Activated CD4-positive, alpha-beta memory T cell treated with anti-CD3 and anti-CD28 coated beads for 36 hours (primary cell): ENCODE data around the gene TCEA3. TPM values are rescaled to one million over a fixed set of nuclear protein-coding genes. Genes with fewer than 3 reads are reported as not detected.

Experiments used
- CTCF ChIA-PET: fragments of 350-600 bp; sonication (Branson Sonifier 250); formaldehyde crosslinking; loops from one replicate; lab custom pipeline; 2021; ENCODE audit warnings: antibody characterized with exemption, inconsistent platforms; lab: Charles Lee
- POLR2A ChIA-PET: fragments of 350-600 bp; sonication (Branson Sonifier 250); formaldehyde crosslinking; loops from one replicate; lab custom pipeline; 2021; ENCODE audit warnings: antibody characterized with exemption; lab: Charles Lee
- DNase-seq: peaks from one replicate; pipeline ENCODE4 v3.0.0-alpha.2; 2020
- H3K27ac Mint-ChIP-seq: one replicate; pipeline ENCODE4 v1.8.0; 2021; ENCODE audit warnings: mixed read lengths
- H3K27me3 Mint-ChIP-seq: one replicate; pipeline ENCODE4 v1.8.0; 2021; ENCODE audit warnings: mixed read lengths
- H3K36me3 Mint-ChIP-seq: one replicate; pipeline ENCODE4 v1.8.0; 2021; ENCODE audit warnings: mixed read lengths
- H3K4me1 Mint-ChIP-seq: one replicate; pipeline ENCODE4 v1.8.0; 2021; ENCODE audit warnings: low read depth, mixed read lengths
- H3K4me3 Mint-ChIP-seq: one replicate; pipeline ENCODE4 v1.8.0; 2021; ENCODE audit warnings: mild to moderate bottlenecking, mixed read lengths
- H3K9me3 Mint-ChIP-seq: one replicate; pipeline ENCODE4 v1.8.0; 2021; ENCODE audit warnings: mixed read lengths
- intact Hi-C: fragments of 100-400 bp; cut with micrococcal nuclease; formaldehyde crosslinking; loops from one replicate; pipeline ENCODE4 v1.15.1; 2023
- total RNA-seq, 2 experiments: library from RNA; stranded (reverse); gene quantifications; one replicate each; pipeline ENCODE4 v1.2.3, GENCODE V29; 2021

TCEA3 gene
- total RNA-seq, 2 experiments from 2014 or later: 4.4 to 4.5 TPM

GRCh38 chr1:23426828-23427227, 2.3 kb upstream of the TCEA3 start:
- Mint-ChIP-seq H3K36me3 (no peaks in the 10 kb centered on the region), H3K9me3 (no peaks in the 10 kb centered on the region)
- CTCF ChIA-PET: no interaction called here

GRCh38 chr1:23425193-23425494, 596 bp upstream of the TCEA3 start:
- DNase-seq: no peak
- H3K27me3 Mint-ChIP-seq: peaks cover 5% of the 10 kb centered on the region
- no peaks in the 10 kb centered on the region for H3K9me3 Mint-ChIP-seq
- peaks cover 24% of the 10 kb centered on the region for H3K4me1 Mint-ChIP-seq
- no peak overlapping the region for H3K27ac Mint-ChIP-seq
- no peaks in the 10 kb centered on the region for H3K36me3 Mint-ChIP-seq
- POLR2A ChIA-PET: interaction anchor here (0.9 kb wide), 1 partner anchor 81 kb away, joined by 3 read pairs; the partner anchor contains the start of gene HNRNPR
- intact Hi-C loops: no loop called here
- CTCF ChIA-PET: interaction anchor here (1.2 kb wide), 1 partner anchor 72 kb away, joined by 3 read pairs; no protein-coding TSS in a partner anchor
- H3K4me3 Mint-ChIP-seq: peak overlapping the region; percentile 49

More at GRCh38 chr1:23426828-23427227, 2.3 kb upstream of the TCEA3 start:
- H3K27ac Mint-ChIP-seq: no peak overlapping the region
- peaks cover 24% of the 10 kb centered on the region for H3K4me1 Mint-ChIP-seq
- H3K27me3 Mint-ChIP-seq: peaks cover 5% of the 10 kb centered on the region
- intact Hi-C loops: no loop called here
- POLR2A ChIA-PET: interaction anchor here (0.6 kb wide), 1 partner anchor 9 kb away, joined by 3 read pairs; no protein-coding TSS in a partner anchor
- no peak overlapping the region for H3K4me3 Mint-ChIP-seq
- DNase-seq: no peak

DNA sequence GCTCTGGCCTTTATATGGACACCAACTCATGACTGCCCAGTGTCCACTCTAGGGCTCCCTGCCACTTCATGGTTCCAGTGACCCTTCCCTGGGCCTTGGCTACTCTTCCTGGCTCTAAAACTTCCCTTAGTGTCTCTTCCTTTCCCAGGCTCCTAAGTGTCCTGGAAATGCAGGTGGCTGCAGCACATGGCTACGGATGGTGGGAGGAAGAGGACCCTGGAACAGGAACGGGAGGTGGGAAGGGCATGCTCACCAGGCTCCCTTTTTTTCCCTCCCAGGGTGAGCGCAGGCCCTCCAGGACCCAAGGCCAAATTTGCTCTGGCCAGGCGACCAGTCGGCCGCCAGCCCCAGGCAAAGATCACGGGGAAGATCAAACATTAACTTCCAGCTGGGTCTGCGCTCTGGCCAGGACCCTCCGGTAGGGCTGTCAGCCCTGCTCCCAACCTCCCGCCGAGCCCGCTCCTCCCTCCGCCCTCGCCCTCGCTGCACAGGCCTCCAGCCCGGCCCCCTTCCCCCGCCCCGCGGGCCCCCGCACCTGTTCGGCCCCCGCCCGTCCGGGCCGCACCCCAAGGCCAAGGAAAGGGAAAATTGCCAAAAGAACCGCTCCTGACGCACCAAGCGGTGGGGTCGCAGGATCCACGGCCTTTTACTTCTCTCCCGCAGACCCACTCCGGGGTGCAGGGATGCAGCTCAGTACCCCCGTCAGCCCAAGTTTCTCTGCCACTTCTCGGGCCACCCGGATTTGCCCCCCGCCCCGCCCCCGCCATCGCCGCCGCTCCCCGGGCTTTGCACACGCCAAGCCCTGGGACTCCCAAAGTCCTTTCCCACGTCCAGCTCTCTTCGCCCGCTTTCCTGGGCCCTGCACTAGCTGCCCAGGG, 894 bp downstream of the TCEA3 start:
- intact Hi-C loops: loop anchor here (5.0 kb wide), 1 partner anchor 109 kb away; the partner anchor contains the start of gene E2F2

DNA sequence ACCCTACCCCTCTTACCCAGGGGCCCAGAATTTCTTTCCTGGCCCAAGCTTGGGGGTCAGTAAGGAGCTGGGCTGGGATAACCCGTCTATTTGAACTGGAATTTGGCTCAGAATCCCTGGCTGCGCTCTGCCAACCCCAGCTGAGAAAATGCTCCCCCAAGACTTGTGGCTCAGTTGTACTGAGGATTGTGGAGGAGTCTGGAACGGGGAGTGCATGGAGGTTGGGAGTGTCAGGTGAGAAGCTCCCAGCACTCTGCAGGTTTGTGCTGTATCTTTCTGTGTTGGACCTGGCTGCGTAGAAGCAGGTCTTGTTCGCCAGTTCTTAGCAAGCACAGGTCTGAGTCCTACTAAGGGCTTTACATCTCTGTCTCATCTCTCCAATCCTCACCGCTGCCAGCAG, 1.6 kb downstream of the TCEA3 start:
- ChIA-PET CTCF (interaction anchor here (1.5 to 2.2 kb wide), 3 partner anchors 19 to 132 kb away, joined by 3 to 13 read pairs (median 6); no protein-coding TSS in a partner anchor), POLR2A (no interaction called here)
- no peak overlapping the region for H3K27ac Mint-ChIP-seq
- H3K27me3 Mint-ChIP-seq: peaks cover 5% of the 10 kb centered on the region
- intact Hi-C loops: loop anchor here (5.0 kb wide), 1 partner anchor 109 kb away; the partner anchor contains the start of gene E2F2
- H3K36me3 Mint-ChIP-seq: no peaks in the 10 kb centered on the region
- DNase-seq: no peak
- H3K4me1 Mint-ChIP-seq: peaks cover 24% of the 10 kb centered on the region
- H3K4me3 Mint-ChIP-seq: peak overlapping the region; percentile 61
- no peaks in the 10 kb centered on the region for H3K9me3 Mint-ChIP-seq

More for the DNA sequence above, 894 bp downstream of the TCEA3 start:
- POLR2A ChIA-PET: no interaction called here
- Mint-ChIP-seq H3K4me3 (peak overlapping the region; percentile 72), H3K27ac (no peak overlapping the region), H3K36me3 (no peaks in the 10 kb centered on the region), H3K9me3 (no peaks in the 10 kb centered on the region), H3K4me1 (peaks cover 24% of the 10 kb centered on the region), H3K27me3 (peaks cover 5% of the 10 kb centered on the region)
- DNase-seq: peak; percentile 17
- CTCF ChIA-PET: interaction anchor here (2.2 kb wide), 1 partner anchor 20 kb away, joined by 13 read pairs; no protein-coding TSS in a partner anchor

DNA sequence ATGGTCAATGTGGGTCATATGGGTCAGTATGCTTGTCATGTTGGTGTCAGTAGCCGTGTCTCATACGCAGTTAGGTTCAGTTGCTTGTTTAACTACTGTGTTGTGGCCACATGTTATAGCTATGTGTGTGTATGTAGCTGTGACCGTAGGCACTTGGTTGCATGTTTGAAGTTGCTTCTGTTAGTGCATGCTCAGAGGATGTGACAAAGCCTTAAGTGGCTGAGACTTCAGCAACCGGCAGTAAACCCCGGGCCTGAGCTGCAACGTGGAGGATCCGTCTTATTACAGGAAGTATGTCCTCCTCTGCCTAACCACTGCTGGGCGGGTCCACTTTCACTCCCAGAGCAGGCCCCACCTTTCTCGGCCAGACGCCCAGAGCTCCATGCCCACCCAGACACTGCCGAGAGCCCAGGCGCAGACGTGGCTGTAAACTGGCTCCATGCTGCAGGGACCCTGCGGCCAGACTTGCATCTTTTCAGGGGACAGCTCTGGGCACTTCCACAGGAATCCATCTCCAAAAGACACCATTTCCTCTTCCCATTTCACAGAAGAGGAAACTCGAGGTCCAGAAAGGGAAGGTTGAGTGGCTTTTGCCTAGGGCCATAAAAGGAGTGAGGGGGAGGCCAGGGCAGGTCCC, 2.2 kb downstream of the TCEA3 start:
- Mint-ChIP-seq H3K4me1 (peaks cover 24% of the 10 kb centered on the region), H3K4me3 (no peak overlapping the region), H3K9me3 (no peaks in the 10 kb centered on the region), H3K27me3 (peaks cover 5% of the 10 kb centered on the region), H3K36me3 (no peaks in the 10 kb centered on the region), H3K27ac (peak overlapping the region; percentile 36)
- intact Hi-C loops: loop anchor here (5.0 kb wide), 1 partner anchor 110 kb away; the partner anchor contains the start of gene E2F2
- POLR2A ChIA-PET: interaction anchor here (1.0 kb wide), 1 partner anchor 83 kb away, joined by 4 read pairs; no protein-coding TSS in a partner anchor
- CTCF ChIA-PET: interaction anchor here (1.3 to 2.2 kb wide), 4 partner anchors 18 to 132 kb away, joined by 3 to 13 read pairs (median 7); no protein-coding TSS in a partner anchor
- DNase-seq: peak; percentile 69

- ChIA-PET CTCF (interaction anchor here (1.3 to 2.2 kb wide), 4 partner anchors 18 to 133 kb away, joined by 3 to 13 read pairs (median 7); no protein-coding TSS in a partner anchor), POLR2A (interaction anchor here (1.0 kb wide), 1 partner anchor 84 kb away, joined by 4 read pairs; no protein-coding TSS in a partner anchor)
- H3K27me3 Mint-ChIP-seq: peaks cover 5% of the 10 kb centered on the region
- DNase-seq: no peak
- no peaks in the 10 kb centered on the region for H3K9me3 Mint-ChIP-seq
- peak overlapping the region; percentile 36 for H3K27ac Mint-ChIP-seq
- peaks cover 24% of the 10 kb centered on the region for H3K4me1 Mint-ChIP-seq
- H3K36me3 Mint-ChIP-seq: no peaks in the 10 kb centered on the region
- intact Hi-C loops: loop anchor here (5.0 kb wide), 1 partner anchor 111 kb away; the partner anchor contains the start of gene E2F2
- H3K4me3 Mint-ChIP-seq: no peak overlapping the region
Measured at GRCh38 chr1:23421753-23422240, 2.8 kb downstream of the TCEA3 start.

- ChIA-PET POLR2A (interaction anchor here (1.0 kb wide), 1 partner anchor 84 kb away, joined by 4 read pairs; no protein-coding TSS in a partner anchor), CTCF (interaction anchor here (0.6 to 2.2 kb wide), 4 partner anchors 17 to 133 kb away, joined by 3 to 13 read pairs (median 6); no protein-coding TSS in a partner anchor)
- intact Hi-C loops: loop anchor here (5.0 kb wide), 1 partner anchor 111 kb away; the partner anchor contains the start of gene E2F2
- Mint-ChIP-seq H3K36me3 (no peaks in the 10 kb centered on the region), H3K27me3 (peaks cover 5% of the 10 kb centered on the region), H3K4me1 (peaks cover 24% of the 10 kb centered on the region), H3K4me3 (no peak overlapping the region), H3K9me3 (no peaks in the 10 kb centered on the region), H3K27ac (no peak overlapping the region)
- no peak for DNase-seq
Measured at GRCh38 chr1:23421343-23421742, 3.2 kb downstream of the TCEA3 start.

- DNase-seq: no peak
- H3K36me3 Mint-ChIP-seq: no peaks in the 10 kb centered on the region
- peaks cover 5% of the 10 kb centered on the region for H3K27me3 Mint-ChIP-seq
- CTCF ChIA-PET: interaction anchor here (0.6 to 1.4 kb wide), 2 partner anchors 17 to 102 kb away, joined by 4 to 7 read pairs; no protein-coding TSS in a partner anchor
- no peak overlapping the region for H3K4me3 Mint-ChIP-seq
- H3K4me1 Mint-ChIP-seq: peaks cover 24% of the 10 kb centered on the region
- H3K9me3 Mint-ChIP-seq: no peaks in the 10 kb centered on the region
- H3K27ac Mint-ChIP-seq: no peak overlapping the region
- POLR2A ChIA-PET: no interaction called here
- intact Hi-C loops: loop anchor here (5.0 kb wide), 1 partner anchor 112 kb away; the partner anchor contains the start of gene E2F2
Measured at GRCh38 chr1:23420778-23421177, 3.8 kb downstream of the TCEA3 start.

- intact Hi-C loops: no loop called here
- ChIA-PET CTCF (no interaction called here), POLR2A (no interaction called here)
- no peak for DNase-seq
- Mint-ChIP-seq H3K27ac (no peak overlapping the region), H3K9me3 (no peaks in the 10 kb centered on the region), H3K36me3 (no peaks in the 10 kb centered on the region), H3K4me3 (no peak overlapping the region), H3K27me3 (peaks cover 3% of the 10 kb centered on the region), H3K4me1 (peaks cover 22% of the 10 kb centered on the region)
Measured at GRCh38 chr1:23419180-23419579, 5.4 kb downstream of the TCEA3 start.

DNA sequence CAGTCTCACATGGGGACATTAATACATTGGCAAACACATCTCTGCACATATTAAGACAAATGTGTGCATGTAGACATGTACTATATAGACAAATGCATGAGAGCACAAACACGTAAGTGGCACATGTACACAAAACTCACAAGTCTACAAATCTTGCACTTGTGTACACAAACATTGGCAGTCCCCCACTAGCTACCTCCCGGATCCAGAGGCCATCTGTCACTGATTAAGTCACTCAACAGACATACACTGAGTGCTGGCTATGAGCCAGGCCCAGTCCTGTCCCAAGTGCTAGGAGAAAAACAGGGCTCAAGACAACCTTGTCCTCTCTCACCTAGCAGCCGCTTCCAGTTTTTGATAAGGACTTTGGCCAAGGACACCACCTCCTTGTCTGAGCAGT, 7.0 kb downstream of the TCEA3 start:
- POLR2A ChIA-PET: no interaction called here
- H3K27me3 Mint-ChIP-seq: no peaks in the 10 kb centered on the region
- H3K27ac Mint-ChIP-seq: no peak overlapping the region
- intact Hi-C loops: no loop called here
- peaks cover 8% of the 10 kb centered on the region for H3K4me1 Mint-ChIP-seq
- CTCF ChIA-PET: interaction anchor here (0.9 to 1.9 kb wide), 2 partner anchors 14 to 217 kb away, joined by 3 to 7 read pairs; no protein-coding TSS in a partner anchor
- no peak overlapping the region for H3K4me3 Mint-ChIP-seq
- no peaks in the 10 kb centered on the region for H3K9me3 Mint-ChIP-seq
- DNase-seq: no peak
- no peaks in the 10 kb centered on the region for H3K36me3 Mint-ChIP-seq

GRCh38 chr1:23416964-23417363, 7.6 kb downstream of the TCEA3 start:
- ChIA-PET CTCF (interaction anchor here (1.9 kb wide), 1 partner anchor 13 kb away, joined by 7 read pairs; no protein-coding TSS in a partner anchor), POLR2A (no interaction called here)
- Mint-ChIP-seq H3K27me3 (no peaks in the 10 kb centered on the region), H3K36me3 (no peaks in the 10 kb centered on the region), H3K27ac (no peak overlapping the region), H3K4me1 (peaks cover 2% of the 10 kb centered on the region), H3K4me3 (no peak overlapping the region), H3K9me3 (no peaks in the 10 kb centered on the region)
- no peak for DNase-seq
- intact Hi-C loops: no loop called here
